Measurements from ENCODE around the gene PDZK1.
"Not testable (repeated sequence)": the region's sequence is repeated elsewhere in the genome, so short reads cannot be mapped to it uniquely, and the experiment has no call there.

- TF ChIP-seq MAX (IDR thresholded peaks at IDR 0.05); EZH2 (IDR thresholded peaks at IDR 0.05); EGR1 (IDR thresholded peaks at IDR 0.05; ENCODE audit: low read depth); CTCF (IDR thresholded peaks at IDR 0.05 in 2 of 3, conservative IDR thresholded peaks at IDR 0.05 in 1 of 3; ENCODE audit: borderline replicate concordance in 1 of 3, insufficient read depth in 1 of 3, low read depth in 2 of 3, low read length in 2 of 3); ZFX (IDR thresholded peaks at IDR 0.05); CBX3 (IDR thresholded peaks at IDR 0.05; ENCODE audit: low read depth); JUND (IDR thresholded peaks at IDR 0.05); REST (IDR thresholded peaks at IDR 0.05; ENCODE audit: low read depth); SIN3A (IDR thresholded peaks at IDR 0.05; ENCODE audit: low read depth): not testable (repeated sequence)
Observed at GRCh38 chr1:145665015-145665414, 42.2 kb downstream of the PDZK1 start.
